ENCODE data around the gene SLC10A2.

DNA sequence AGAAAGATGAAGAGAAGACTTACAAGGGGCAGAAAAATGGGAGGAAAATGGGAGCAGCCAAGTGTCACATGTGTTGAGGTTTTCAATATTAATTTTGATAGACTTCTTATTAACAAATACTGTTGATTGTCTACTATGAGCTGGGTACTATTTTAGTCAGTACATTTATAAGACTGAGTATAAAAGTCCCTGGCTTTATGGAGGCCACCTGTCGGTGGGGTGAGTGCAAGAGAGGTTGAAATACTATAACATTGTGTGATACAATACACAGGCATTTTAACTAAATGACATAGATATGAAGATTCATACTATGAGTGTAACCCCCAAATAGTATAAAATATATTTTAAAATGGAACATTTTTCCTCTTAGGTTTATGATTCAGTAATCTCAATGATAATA lies 29.9 kb downstream of the SLC10A2 start:
- TF ChIP-seq, protein P1, sequence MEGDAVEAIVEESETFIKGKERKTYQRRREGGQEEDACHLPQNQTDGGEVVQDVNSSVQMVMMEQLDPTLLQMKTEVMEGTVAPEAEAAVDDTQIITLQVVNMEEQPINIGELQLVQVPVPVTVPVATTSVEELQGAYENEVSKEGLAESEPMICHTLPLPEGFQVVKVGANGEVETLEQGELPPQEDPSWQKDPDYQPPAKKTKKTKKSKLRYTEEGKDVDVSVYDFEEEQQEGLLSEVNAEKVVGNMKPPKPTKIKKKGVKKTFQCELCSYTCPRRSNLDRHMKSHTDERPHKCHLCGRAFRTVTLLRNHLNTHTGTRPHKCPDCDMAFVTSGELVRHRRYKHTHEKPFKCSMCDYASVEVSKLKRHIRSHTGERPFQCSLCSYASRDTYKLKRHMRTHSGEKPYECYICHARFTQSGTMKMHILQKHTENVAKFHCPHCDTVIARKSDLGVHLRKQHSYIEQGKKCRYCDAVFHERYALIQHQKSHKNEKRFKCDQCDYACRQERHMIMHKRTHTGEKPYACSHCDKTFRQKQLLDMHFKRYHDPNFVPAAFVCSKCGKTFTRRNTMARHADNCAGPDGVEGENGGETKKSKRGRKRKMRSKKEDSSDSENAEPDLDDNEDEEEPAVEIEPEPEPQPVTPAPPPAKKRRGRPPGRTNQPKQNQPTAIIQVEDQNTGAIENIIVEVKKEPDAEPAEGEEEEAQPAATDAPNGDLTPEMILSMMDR (IDR thresholded peaks at IDR 0.05): no peak
- no peak for TF ChIP-seq POLR2A (IDR thresholded peaks at IDR 0.05)

Data from heart left ventricle (tissue), 13 donors.